Ovary (tissue), 9 donors: ENCODE results near the gene MSH4. TPM values are rescaled to one million over a fixed set of nuclear protein-coding genes. Genes with fewer than 3 reads are reported as not detected.

ENCODE experiments used
- DNase-seq, 5 donors: peaks; one replicate each; pipeline ENCODE4 v3.0.0-alpha.2; 2019 to 2020
- H3K27ac ChIP-seq, 2 donors: fragments of 200-600 bp; one replicate each; pipeline versions ENCODE4 v1.5.1 to v1.8.0; 2019 to 2022
- H3K27me3 ChIP-seq: fragments of 200-600 bp; one replicate; pipeline ENCODE4 v1.8.0; 2022
- H3K36me3 ChIP-seq: fragments of 200-600 bp; sonication (generic); one replicate; pipeline ENCODE4 v1.5.1; 2019
- H3K4me1 ChIP-seq: one replicate; pipeline ENCODE4 v1.8.1; 2013; ENCODE audit warnings: mild to moderate bottlenecking, moderate library complexity; ENCODE audit not compliant: insufficient read depth
- H3K4me3 ChIP-seq: fragments of 200-600 bp; sonication (generic); one replicate; pipeline ENCODE4 v1.5.1; 2017
- H3K9me3 ChIP-seq, 2 donors: fragments of 200-600 bp in 1 of 2; sonication (generic) in 1 of 2; one replicate each; pipeline versions ENCODE4 v1.5.1 to v1.8.1; 2013 to 2019; ENCODE audit warnings: mild to moderate bottlenecking in 1 of 2, moderate library complexity in 1 of 2
- EP300 ChIP-seq: sonication (generic); formaldehyde crosslinking; IDR thresholded peaks from one replicate; pipeline ENCODE4 v1.6.1; 2017; ENCODE audit warnings: antibody characterized with exemption
- POLR2A ChIP-seq: fragments of 450-650 bp; IDR thresholded peaks from one replicate; pipeline ENCODE4 v1.6.1; 2017; ENCODE audit warnings: antibody characterized with exemption, mild to moderate bottlenecking, moderate library complexity
- WGBS, 3 donors: extraction: QIAGEN DNeasy Blood & Tissue Kit in 1 of 3; methylation state at CpG; one replicate each; pipeline versions ENCODE4 v1.1.5 to v1.1.7; 2013 to 2017; 5-methylcytosine and 5-hydroxymethylcytosine counted together
- intact Hi-C, 4 donors: fragments of 100-400 bp; cut with DNase I; formaldehyde crosslinking; loops; one replicate each; pipeline versions ENCODE4 v1.11.0 to v1.15.1; 2022 to 2023
- polyA plus RNA-seq, 2 donors: library from polyadenylated mRNA; stranded (reverse); fragments of 200-250 nt in 1 of 2; fragments of 350-450 nt in 1 of 2; fragmentation: Illumina TruSeq in 1 of 2; extraction: RNeasy Lipid Tissue Mini Kit (QIAGEN cat#74804) in 1 of 2; gene quantifications; one replicate each; pipeline ENCODE4 v1.2.3, GENCODE V29; 2013 to 2014
- total RNA-seq, 7 donors: library from RNA; depleted of rRNA in 2 of 7; stranded (reverse); fragments of >200 nt in 2 of 7; fragmentation: NEBNext Ultra II Directional in 3 of 7; extraction: Animal tissue kit (Norgen Biotek cat#: 25700) in 3 of 7; gene quantifications; one replicate each; pipeline versions ENCODE4 v1.1.0 to v1.2.4, GENCODE V29; 2016 to 2023
- TF ChIP-seq, protein P1 (sequence below), 3 donors: fragments of 450-650 bp in 2 of 3; fragments of 200-600 bp in 1 of 3; IDR thresholded peaks; one replicate each; pipeline versions ENCODE4 v1.5.1 to v1.8.0; 2016 to 2022; ENCODE audit warnings: antibody characterized with exemption in 3 of 3, mild to moderate bottlenecking in 1 of 3
- donor health status: DM: no; HTN: no; CAD: no; lungs with moderate emphysema.
- donor health status: DM: no; HTN: no; CAD: no.
- donor health status: Bipolar disorder and iron deficiency.
- donor health status: DM: yes; HTN: yes; CAD: no.
- donor health status: DM: no; HTN: no; CAD: no.
- donor health status: DM: yes; HTN: yes; CAD: no.

MSH4 gene
- total and polyA plus RNA-seq, 9 donors = 0.07 to 0.88 (median 0.53) TPM

DNA sequence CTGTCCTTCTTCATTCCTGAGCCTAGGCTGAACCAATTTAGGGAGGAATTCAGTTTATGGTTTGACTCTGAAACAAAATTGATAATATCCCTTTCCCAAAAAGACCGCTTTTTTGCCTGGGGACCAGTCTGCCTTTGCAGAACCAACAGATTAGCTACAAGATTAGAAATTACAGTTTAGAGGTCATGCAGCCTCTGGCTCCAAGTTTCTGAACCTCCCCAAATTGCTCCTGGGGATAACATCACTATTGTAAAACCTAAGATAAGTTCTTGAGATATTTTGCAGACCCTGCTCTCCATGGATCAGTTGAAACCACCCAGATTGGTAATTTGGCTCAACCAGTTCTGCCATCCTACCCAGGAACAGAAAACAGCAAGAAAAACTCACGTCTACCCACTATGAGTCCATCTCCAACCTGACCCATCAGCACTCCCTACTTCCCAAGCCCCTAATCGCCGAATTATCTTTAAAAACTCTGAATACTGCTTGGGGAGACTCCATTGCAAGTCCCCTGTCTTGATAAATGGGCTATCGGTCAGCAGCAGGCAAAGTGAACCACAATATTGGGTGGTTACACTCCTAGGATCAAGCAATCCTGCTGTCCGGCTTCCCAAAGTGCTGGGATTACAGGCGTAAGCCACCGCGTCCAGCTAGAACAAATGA is 11.2 kb upstream of the MSH4 start:
- Histone ChIP-seq H3K27me3 (no peaks in the 10 kb centered on the region), H3K4me1 (peaks cover 5% of the 10 kb centered on the region), H3K9me3 (no peaks in the 10 kb centered on the region), H3K36me3 (no peaks in the 10 kb centered on the region), H3K4me3 (peak overlapping the region; percentile 56), H3K27ac (peak overlapping the region in 1 of 2 donors; percentile 70)
- no peak for DNase-seq
- TF ChIP-seq EP300 = no peak
- TF ChIP-seq POLR2A = no peak
- TF ChIP-seq, protein P1, sequence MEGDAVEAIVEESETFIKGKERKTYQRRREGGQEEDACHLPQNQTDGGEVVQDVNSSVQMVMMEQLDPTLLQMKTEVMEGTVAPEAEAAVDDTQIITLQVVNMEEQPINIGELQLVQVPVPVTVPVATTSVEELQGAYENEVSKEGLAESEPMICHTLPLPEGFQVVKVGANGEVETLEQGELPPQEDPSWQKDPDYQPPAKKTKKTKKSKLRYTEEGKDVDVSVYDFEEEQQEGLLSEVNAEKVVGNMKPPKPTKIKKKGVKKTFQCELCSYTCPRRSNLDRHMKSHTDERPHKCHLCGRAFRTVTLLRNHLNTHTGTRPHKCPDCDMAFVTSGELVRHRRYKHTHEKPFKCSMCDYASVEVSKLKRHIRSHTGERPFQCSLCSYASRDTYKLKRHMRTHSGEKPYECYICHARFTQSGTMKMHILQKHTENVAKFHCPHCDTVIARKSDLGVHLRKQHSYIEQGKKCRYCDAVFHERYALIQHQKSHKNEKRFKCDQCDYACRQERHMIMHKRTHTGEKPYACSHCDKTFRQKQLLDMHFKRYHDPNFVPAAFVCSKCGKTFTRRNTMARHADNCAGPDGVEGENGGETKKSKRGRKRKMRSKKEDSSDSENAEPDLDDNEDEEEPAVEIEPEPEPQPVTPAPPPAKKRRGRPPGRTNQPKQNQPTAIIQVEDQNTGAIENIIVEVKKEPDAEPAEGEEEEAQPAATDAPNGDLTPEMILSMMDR (IDR thresholded peaks at IDR 0.05) = no peak
- intact Hi-C loops = loop anchor here in 1 of 4 donors (10.0 kb wide), 1 partner anchor 61 kb away; the partner anchor contains the start of gene ACADM
- WGBS, 3 donors = 10% methylated on average over 9 of the region's 9 CpGs

DNA sequence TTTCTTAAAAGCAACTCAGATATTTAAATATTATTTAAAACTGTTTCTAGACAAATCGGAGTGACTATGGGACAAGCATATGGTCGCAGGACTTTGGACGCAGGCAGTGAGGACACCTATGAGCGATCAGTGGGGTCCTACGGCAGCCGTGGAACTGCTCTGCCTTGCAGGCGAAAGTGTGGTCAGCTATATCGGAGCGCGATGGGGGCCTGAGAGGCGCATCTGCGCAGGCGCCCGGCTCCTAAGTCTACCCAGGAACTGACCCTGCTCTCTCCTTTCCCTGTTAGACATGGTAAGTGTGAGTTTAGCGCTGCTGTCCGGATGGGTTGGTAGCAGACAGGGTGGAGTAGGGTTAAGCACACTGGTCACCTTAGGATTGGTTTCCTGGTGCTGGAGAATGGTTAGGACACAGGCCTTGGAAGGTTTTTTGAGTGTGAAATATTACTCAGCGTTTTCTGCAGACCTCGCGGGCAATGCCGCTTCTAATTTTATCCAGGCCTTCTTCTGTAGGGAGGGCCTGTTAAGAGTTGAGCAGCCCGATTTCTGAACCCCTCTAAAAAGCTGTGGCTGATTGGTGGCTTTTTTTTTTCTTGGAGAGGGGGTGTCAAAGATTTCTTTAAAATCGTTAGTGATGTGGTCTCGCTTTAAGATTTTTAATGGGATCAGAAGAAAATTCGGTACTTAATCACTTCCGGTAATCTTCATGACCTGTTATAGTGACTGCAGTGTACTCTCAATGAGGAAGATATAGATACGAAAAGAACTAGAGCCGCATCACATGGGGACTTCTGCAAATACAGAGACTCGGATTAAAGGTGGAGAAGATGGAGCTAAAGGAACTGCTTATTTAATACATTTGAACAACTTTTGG is 10.5 kb upstream of the MSH4 start, which contains the start of gene RABGGTB:
Gene RABGGTB (plus strand): TSS at position 274 of the 871 bp plus-strand sequence. CDS start 16 bp downstream, at position 290.
- Histone ChIP-seq H3K4me3 (peak within 1 kb of the TSS; percentile 56), H3K4me1 (peaks cover 5% of the 10 kb centered on the region), H3K36me3 (no peaks in the 10 kb centered on the region), H3K9me3 (no peaks in the 10 kb centered on the region), H3K27ac (peak within 1 kb of the TSS in 1 of 2 donors; percentile 70), H3K27me3 (no peaks in the 10 kb centered on the region)
- TF ChIP-seq POLR2A = peak; percentile 39
- TF ChIP-seq EP300 = no peak
- peak; percentile 93 to 96 (median 94) for DNase-seq
- 0% methylated on average over 28 of the region's 28 CpGs for WGBS, 3 donors
- intact Hi-C loops = loop anchor here in 1 of 4 donors (10.0 kb wide), 1 partner anchor 61 kb away; the partner anchor contains the start of gene ACADM

DNA sequence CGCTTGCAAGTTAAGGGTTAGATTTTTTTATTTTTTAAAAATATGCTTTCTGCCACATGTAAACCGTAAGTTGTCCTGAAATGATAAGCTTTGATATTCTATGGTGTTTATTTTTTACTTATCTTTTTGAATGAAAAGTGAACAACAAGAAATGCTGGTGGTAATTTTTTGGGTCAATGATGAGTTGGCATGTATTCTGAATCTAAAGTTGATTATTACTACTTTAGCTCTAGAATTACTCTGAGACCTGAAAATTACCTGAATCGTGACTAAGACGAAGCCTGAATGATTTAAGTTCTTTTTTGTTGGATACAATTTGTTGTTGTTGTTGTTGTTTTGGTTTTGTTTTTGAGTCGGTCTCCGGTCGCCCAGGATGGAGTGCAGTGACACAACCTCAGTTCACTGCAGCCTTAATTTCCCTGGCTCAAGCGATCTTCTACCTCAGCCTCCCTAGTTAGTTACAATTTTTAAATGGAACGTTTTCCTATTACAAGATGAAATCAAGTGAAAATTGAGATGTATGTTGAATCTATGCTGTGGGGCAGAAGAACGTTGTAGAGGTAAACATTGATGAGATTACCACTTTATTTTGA is 9.7 kb upstream of the MSH4 start:
- intact Hi-C loops = loop anchor here in 1 of 4 donors (10.0 kb wide), 1 partner anchor 62 kb away; the partner anchor contains the start of gene ACADM
- Histone ChIP-seq H3K36me3 (no peaks in the 10 kb centered on the region), H3K4me1 (peaks cover 5% of the 10 kb centered on the region), H3K4me3 (peak overlapping the region; percentile 56), H3K27me3 (no peaks in the 10 kb centered on the region), H3K27ac (no peak overlapping the region), H3K9me3 (no peaks in the 10 kb centered on the region)
- no peak for DNase-seq
- WGBS, 3 donors = 1 to 4% (median 2%) methylated on average over 10 of the region's 10 CpGs
- TF ChIP-seq POLR2A = no peak
- TF ChIP-seq, protein P1 (IDR thresholded peaks at IDR 0.05) = no peak
- TF ChIP-seq EP300 = no peak

DNA sequence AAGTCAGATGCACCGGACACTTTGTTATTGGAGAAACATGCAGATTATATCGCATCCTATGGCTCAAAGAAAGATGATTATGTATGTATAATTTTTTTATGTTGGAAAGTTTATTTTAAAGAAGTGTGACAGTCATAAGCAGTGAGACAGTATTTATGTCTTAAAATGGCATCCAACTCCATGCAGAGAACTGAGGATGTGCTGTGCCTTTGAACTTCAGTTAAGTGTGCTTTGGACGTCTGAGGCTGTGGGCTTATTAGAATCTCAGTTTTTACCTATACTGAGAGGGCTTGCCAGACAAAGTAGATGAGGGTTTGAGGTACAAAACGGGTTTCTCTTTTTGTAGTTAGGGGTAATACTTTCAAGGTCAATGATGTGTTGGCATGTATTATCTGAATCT is 9.2 kb upstream of the MSH4 start:
- DNase-seq = no peak
- intact Hi-C loops = loop anchor here in 1 of 4 donors (10.0 kb wide), 1 partner anchor 63 kb away; the partner anchor contains the start of gene ACADM
- Histone ChIP-seq H3K36me3 (no peaks in the 10 kb centered on the region), H3K9me3 (no peaks in the 10 kb centered on the region), H3K4me1 (peaks cover 5% of the 10 kb centered on the region), H3K27ac (no peak overlapping the region), H3K27me3 (no peaks in the 10 kb centered on the region), H3K4me3 (peak overlapping the region; percentile 56)
- TF ChIP-seq POLR2A (no peak), EP300 (no peak)
- WGBS, 3 donors = 4 to 11% (median 6%) methylated on average over 4 of the region's 4 CpGs

DNA sequence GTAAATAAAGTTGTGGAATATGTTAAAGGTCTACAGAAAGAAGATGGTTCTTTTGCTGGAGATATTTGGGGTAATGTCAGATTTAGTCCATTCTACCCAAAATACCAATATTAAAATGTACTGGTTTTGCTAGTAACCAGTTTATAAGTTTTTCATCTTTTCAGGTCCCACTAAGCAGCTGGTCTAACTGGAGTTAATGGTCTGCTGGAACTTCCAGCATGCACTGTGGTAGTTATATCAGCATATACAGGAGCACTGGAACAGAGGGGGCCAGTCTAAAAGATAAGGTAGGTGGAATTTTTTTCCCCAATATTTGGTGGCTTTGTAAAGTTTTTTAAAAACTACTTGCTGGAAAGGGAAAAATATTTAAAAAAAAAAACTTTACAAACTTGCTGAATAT is 6.7 kb upstream of the MSH4 start:
- H3K27ac ChIP-seq = no peak overlapping the region
- no peaks in the 10 kb centered on the region for H3K9me3 ChIP-seq
- TF ChIP-seq POLR2A (no peak), EP300 (no peak)
- TF ChIP-seq, protein P1 (IDR thresholded peaks at IDR 0.05) = no peak
- H3K4me3 ChIP-seq = no peak overlapping the region
- H3K27me3 ChIP-seq = no peaks in the 10 kb centered on the region
- intact Hi-C loops = loop anchor here in 1 of 4 donors (10.0 kb wide), 1 partner anchor 65 kb away; the partner anchor contains the start of gene ACADM
- DNase-seq = no peak
- no peaks in the 10 kb centered on the region for H3K36me3 ChIP-seq
- peaks cover 5% of the 10 kb centered on the region for H3K4me1 ChIP-seq
